Breast epithelium (tissue), 4 donors: ENCODE results near the gene TMEM201. TPM values are rescaled to one million over a fixed set of nuclear protein-coding genes. Genes with fewer than 3 reads are reported as not detected.

Experiments
- DNase-seq, 2 donors: peaks; one replicate each; pipeline ENCODE4 v3.0.0-alpha.2; 2019; ENCODE audit warnings: low spot score in 2 of 2
- H3K27ac ChIP-seq, 2 donors: fragments of 200-600 bp; sonication (generic) in 1 of 2; one replicate each; pipeline ENCODE4 v1.5.1; 2016 to 2019; ENCODE audit warnings: mild to moderate bottlenecking in 1 of 2
- H3K27me3 ChIP-seq, 2 donors: fragments of 200-600 bp; sonication (generic) in 1 of 2; one replicate each; pipeline versions ENCODE4 v1.5.1 to v1.6.0; 2017 to 2019; ENCODE audit warnings: control low read depth in 1 of 2, mild to moderate bottlenecking in 1 of 2
- H3K36me3 ChIP-seq: fragments of 200-600 bp; one replicate; pipeline ENCODE4 v1.5.1; 2019
- H3K4me1 ChIP-seq, 2 donors: fragments of 200-600 bp; sonication (generic); one replicate each; pipeline ENCODE4 v1.5.1; 2016 to 2019; ENCODE audit warnings: control low read depth in 1 of 2
- H3K4me3 ChIP-seq, 3 donors: fragments of 200-600 bp; sonication (generic); 1 replicate in 2 of 3; 2 replicates in 1 of 3; pipeline ENCODE4 v1.5.1; 2016 to 2019; ENCODE audit warnings: mild to moderate bottlenecking in 3 of 3, moderate library complexity in 2 of 3
- H3K9me3 ChIP-seq, 2 donors: fragments of 200-600 bp; sonication (generic) in 1 of 2; one replicate each; pipeline ENCODE4 v1.5.1; 2016 to 2019; ENCODE audit warnings: control low read depth in 1 of 2
- POLR2A ChIP-seq: fragments of 450-650 bp; IDR thresholded peaks from one replicate; pipeline ENCODE4 v1.6.1; 2016; ENCODE audit warnings: antibody characterized with exemption, mild to moderate bottlenecking, moderate library complexity
- POLR2AphosphoS5 ChIP-seq, 3 donors: sonication (generic); formaldehyde crosslinking; IDR thresholded peaks; one replicate each; pipeline ENCODE4 v1.6.1; 2017; ENCODE audit warnings: antibody characterized with exemption in 3 of 3
- intact Hi-C: fragments of 100-400 bp; cut with DNase I; formaldehyde crosslinking; loops from one replicate; pipeline ENCODE4 v1.15.1; 2023; ENCODE audit warnings: low total_unique reads
- total RNA-seq, 3 donors: library from RNA; depleted of rRNA; stranded (reverse); fragments of >200 nt; gene quantifications; one replicate each; pipeline ENCODE4 v1.1.0, GENCODE V29; 2016
- TF ChIP-seq, protein P1 (sequence below), 3 donors: fragments of 450-650 bp; IDR thresholded peaks; one replicate each; pipeline ENCODE4 v1.5.1; 2016 to 2017; ENCODE audit warnings: antibody characterized with exemption in 3 of 3, mild to moderate bottlenecking in 3 of 3, moderate library complexity in 3 of 3

TMEM201 gene
- total RNA-seq, 3 donors from 2014 or later: 5.0 to 6.2 (median 5.0) TPM

DNA sequence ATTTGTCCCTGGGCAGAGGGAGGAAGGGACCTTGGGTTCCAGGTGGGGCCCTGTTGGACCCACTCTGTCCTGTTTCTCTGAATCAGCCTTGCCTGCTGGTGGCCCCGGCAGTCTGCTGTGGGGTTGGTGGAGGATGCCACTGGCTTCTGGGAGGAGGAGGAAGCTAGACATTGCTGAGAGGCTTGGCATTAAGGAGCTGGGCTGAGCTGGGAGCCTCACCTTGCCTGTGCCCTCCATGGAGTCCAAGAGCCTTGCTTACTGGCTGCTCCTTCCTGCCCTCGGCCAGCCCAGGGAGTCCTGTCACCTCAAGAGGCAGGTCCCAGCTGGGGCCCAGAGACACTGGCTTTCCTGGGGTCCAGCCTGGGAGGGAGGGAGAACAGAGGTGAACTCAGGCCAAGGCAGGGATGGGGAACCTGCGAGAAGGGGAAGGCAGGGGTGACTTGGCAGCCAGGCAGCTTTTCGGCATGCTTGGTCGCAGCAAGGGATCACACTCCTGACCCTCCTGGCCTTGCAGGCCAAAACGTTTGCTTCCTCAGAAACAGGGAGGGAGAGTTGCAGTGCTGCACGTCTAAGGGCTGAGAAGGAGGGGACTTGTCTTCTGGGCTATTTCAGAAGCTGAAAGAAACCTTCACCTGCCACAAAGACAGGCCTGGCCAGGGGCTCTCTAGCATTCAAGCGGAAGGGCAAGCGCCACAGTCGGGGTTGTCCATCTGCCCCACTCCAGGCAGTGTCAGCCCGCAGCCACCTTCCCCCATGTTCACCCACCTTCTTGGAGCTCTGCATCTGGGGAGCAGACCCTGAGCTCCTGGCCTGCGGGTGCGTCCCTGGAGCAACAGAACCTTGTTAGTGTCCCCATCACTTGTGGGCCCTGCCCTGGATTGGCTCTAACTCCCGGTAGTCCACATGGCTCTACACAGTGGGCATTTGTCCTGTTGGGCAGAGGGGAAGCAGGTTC, 8.9 kb downstream of the TMEM201 start:
- TF ChIP-seq POLR2A (no peak), POLR2AphosphoS5 (IDR thresholded peaks at IDR 0.05) (no peak)
- TF ChIP-seq, protein P1, sequence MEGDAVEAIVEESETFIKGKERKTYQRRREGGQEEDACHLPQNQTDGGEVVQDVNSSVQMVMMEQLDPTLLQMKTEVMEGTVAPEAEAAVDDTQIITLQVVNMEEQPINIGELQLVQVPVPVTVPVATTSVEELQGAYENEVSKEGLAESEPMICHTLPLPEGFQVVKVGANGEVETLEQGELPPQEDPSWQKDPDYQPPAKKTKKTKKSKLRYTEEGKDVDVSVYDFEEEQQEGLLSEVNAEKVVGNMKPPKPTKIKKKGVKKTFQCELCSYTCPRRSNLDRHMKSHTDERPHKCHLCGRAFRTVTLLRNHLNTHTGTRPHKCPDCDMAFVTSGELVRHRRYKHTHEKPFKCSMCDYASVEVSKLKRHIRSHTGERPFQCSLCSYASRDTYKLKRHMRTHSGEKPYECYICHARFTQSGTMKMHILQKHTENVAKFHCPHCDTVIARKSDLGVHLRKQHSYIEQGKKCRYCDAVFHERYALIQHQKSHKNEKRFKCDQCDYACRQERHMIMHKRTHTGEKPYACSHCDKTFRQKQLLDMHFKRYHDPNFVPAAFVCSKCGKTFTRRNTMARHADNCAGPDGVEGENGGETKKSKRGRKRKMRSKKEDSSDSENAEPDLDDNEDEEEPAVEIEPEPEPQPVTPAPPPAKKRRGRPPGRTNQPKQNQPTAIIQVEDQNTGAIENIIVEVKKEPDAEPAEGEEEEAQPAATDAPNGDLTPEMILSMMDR (IDR thresholded peaks at IDR 0.05): no peak
- H3K27ac ChIP-seq: no peak overlapping the region
- DNase-seq: no peak
- H3K27me3 ChIP-seq: no peaks in the 10 kb centered on the region
- H3K9me3 ChIP-seq: no peaks in the 10 kb centered on the region
- H3K36me3 ChIP-seq: no peaks in the 10 kb centered on the region
- H3K4me1 ChIP-seq: peaks cover 0 to 7% of the 10 kb centered on the region in 2 donors
- H3K4me3 ChIP-seq: no peak overlapping the region
- intact Hi-C loops: no loop called here

DNA sequence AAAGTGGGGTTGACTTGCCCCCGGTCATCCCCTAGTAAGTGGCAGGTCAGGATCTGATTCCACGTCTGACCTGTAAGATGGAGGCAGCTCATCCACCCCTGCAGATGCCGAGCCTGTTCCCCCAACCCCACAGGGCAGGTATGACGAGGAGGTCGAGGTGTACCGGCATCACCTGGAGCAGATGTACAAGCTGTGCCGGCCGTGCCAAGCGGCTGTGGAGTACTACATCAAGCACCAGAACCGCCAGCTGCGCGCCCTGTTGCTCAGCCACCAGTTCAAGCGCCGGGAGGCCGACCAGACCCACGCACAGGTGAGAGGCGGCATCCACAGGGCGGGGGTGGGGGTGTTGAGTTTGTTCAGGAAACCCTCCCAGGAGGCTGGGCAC, 9.6 kb downstream of the TMEM201 start:
- Histone ChIP-seq H3K4me1 (peaks cover 0 to 3% of the 10 kb centered on the region in 2 donors), H3K36me3 (no peaks in the 10 kb centered on the region)
- TF ChIP-seq, protein P1 (IDR thresholded peaks at IDR 0.05): no peak
- TF ChIP-seq POLR2A: no peak
- TF ChIP-seq POLR2AphosphoS5 (IDR thresholded peaks at IDR 0.05): no peak

DNA sequence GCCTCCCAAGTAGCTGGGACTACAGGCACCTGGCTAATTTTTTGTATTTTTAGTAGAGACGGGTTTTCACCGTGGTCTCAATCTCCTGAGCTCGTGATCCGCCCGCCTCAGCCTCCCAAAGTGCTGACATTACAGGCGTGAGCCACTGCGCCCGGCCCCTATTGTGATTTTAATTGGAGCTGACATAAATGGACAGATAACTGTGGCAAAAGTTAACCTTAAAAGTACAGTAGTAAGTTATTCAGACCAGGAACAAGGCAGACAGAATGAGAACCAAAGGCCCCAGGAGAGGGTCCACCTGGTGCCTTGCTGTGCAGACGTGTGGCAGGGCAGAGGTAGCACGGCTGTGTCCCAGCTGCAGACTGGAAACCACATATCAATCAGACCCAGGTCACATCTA, 11.0 kb downstream of the TMEM201 start:
- Histone ChIP-seq H3K27ac (no peak overlapping the region), H3K36me3 (no peaks in the 10 kb centered on the region), H3K27me3 (no peaks in the 10 kb centered on the region), H3K4me1 (no peaks in the 10 kb centered on the region), H3K9me3 (no peaks in the 10 kb centered on the region), H3K4me3 (no peak overlapping the region)
- no peak for DNase-seq
- TF ChIP-seq POLR2AphosphoS5 (IDR thresholded peaks at IDR 0.05) (no peak), POLR2A (no peak)
- TF ChIP-seq, protein P1 (IDR thresholded peaks at IDR 0.05): no peak
- intact Hi-C loops: no loop called here

More for the DNA sequence above, 9.6 kb downstream of the TMEM201 start:
- no peaks in the 10 kb centered on the region for H3K9me3 ChIP-seq
- no peak overlapping the region for H3K4me3 ChIP-seq
- intact Hi-C loops: no loop called here
- no peak overlapping the region for H3K27ac ChIP-seq
- DNase-seq: no peak
- no peaks in the 10 kb centered on the region for H3K27me3 ChIP-seq

DNA sequence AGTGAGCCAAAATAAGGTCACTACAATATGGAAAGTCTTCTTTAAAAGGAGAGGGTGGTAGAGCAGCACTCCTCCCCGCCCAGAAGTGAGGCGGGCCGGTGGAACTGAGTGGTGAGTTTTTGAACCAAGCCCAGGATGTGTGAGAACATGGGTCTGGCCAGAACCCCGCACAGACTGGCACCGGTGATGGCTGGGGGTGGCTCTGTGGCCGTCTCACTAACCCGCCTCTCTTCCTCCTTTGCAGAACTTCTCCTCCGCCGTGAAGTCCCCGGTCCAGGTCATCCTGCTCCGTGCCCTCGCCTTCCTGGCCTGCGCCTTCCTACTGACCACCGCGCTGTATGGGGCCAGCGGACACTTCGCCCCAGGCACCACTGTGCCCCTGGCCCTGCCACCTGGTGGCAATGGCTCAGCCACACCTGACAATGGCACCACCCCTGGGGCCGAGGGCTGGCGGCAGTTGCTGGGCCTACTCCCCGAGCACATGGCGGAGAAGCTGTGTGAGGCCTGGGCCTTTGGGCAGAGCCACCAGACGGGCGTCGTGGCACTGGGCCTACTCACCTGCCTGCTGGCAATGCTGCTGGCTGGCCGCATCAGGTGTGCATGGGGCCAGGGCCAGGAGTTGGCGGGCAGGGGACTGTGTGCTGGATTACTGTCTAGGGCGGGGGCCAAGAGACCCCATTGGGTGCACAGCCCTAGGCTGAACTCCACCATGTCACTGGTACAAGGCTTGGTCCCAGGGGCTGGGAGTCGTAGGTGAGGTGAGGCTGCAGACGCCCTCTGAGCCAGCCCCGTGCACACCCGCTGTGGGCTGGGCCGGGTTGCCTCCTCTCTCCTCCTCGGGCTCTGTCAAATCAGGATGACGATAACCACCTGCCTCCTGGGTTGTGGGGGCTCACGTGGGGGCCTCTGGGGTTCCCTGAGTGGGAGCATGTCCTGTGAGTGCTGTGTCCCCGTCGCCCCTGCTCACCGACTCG, 12.4 kb downstream of the TMEM201 start:
- no peaks in the 10 kb centered on the region for H3K9me3 ChIP-seq
- H3K4me3 ChIP-seq: no peak overlapping the region
- no peaks in the 10 kb centered on the region for H3K36me3 ChIP-seq
- H3K27ac ChIP-seq: no peak overlapping the region
- H3K27me3 ChIP-seq: no peaks in the 10 kb centered on the region
- intact Hi-C loops: no loop called here
- no peak for DNase-seq
- H3K4me1 ChIP-seq: no peaks in the 10 kb centered on the region
- TF ChIP-seq POLR2AphosphoS5 (IDR thresholded peaks at IDR 0.05) (no peak), POLR2A (no peak)
- TF ChIP-seq, protein P1 (IDR thresholded peaks at IDR 0.05): no peak
